Mesenchymal stem cell (in vitro differentiated cells and primary cell): ENCODE results near the gene ETNPPL.

Experiments
- DNase-seq: peaks from one replicate; pipeline ENCODE4 v3.0.0-alpha.2; 2013
- H2AFZ ChIP-seq: one replicate; pipeline ENCODE4 v1.6.1; 2013; ENCODE audit warnings: low read depth, mild to moderate bottlenecking, control low read depth, inconsistent platforms, low read length, moderate library complexity
- H2AK5ac ChIP-seq: 2 replicates; pipeline ENCODE4 v1.6.1; 2013; ENCODE audit warnings: low read length, moderate library complexity, mild to moderate bottlenecking, inconsistent platforms; ENCODE audit not compliant: severe bottlenecking
- H2BK120ac ChIP-seq: one replicate; pipeline ENCODE4 v1.6.1; 2013; ENCODE audit warnings: low read depth, mild to moderate bottlenecking, inconsistent platforms, low read length, moderate library complexity
- H2BK12ac ChIP-seq, 2 experiments: one replicate each; pipeline ENCODE4 v1.6.1; 2013; ENCODE audit warnings: inconsistent platforms in 2 of 2, low read length in 2 of 2, mild to moderate bottlenecking in 2 of 2, moderate library complexity in 2 of 2, control low read depth in 1 of 2
- H2BK15ac ChIP-seq: one replicate; pipeline ENCODE4 v1.6.1; 2013; ENCODE audit warnings: mild to moderate bottlenecking, low read depth, inconsistent platforms; ENCODE audit not compliant: poor library complexity, severe bottlenecking
- H2BK5ac ChIP-seq: 2 replicates; pipeline ENCODE4 v1.6.1; 2013; ENCODE audit warnings: low read depth, mild to moderate bottlenecking, low read length, control low read depth, inconsistent platforms; ENCODE audit not compliant: poor library complexity, severe bottlenecking
- H3K14ac ChIP-seq, 2 experiments: one replicate each; pipeline ENCODE4 v1.6.1; 2013; ENCODE audit warnings: inconsistent platforms in 2 of 2, low read length in 2 of 2, control low read depth in 1 of 2, mild to moderate bottlenecking in 1 of 2, moderate library complexity in 1 of 2
- H3K18ac ChIP-seq, 2 experiments: one replicate each; pipeline ENCODE4 v1.6.1; 2013; ENCODE audit warnings: inconsistent platforms in 2 of 2, low read length in 2 of 2, control low read depth in 1 of 2, low read depth in 1 of 2, mild to moderate bottlenecking in 1 of 2
- H3K23ac ChIP-seq, 2 experiments: one replicate each; pipeline ENCODE4 v1.6.1; 2013; ENCODE audit warnings: inconsistent platforms in 2 of 2, low read length in 2 of 2, mild to moderate bottlenecking in 2 of 2, moderate library complexity in 2 of 2, control low read depth in 1 of 2
- H3K27ac ChIP-seq: 2 replicates; pipeline ENCODE4 v1.5.1; 2013; ENCODE audit warnings: mild to moderate bottlenecking, moderate library complexity, low read length, control low read depth, inconsistent platforms; ENCODE audit not compliant: poor library complexity, severe bottlenecking
- H3K27me3 ChIP-seq, 2 experiments: 2 replicates each; pipeline versions ENCODE4 v1.6.1 to v1.7.0; 2013; ENCODE audit warnings: low read length in 2 of 2, mild to moderate bottlenecking in 2 of 2, moderate library complexity in 2 of 2, control low read depth in 1 of 2, inconsistent platforms in 1 of 2; ENCODE audit not compliant: control insufficient read depth in 1 of 2, insufficient read depth in 1 of 2
- H3K36me3 ChIP-seq, 2 experiments: 2 replicates each; pipeline versions ENCODE4 v1.6.1 to v1.7.0; 2013; ENCODE audit warnings: low read length in 2 of 2, control low read depth in 1 of 2, inconsistent platforms in 1 of 2, low read depth in 1 of 2, mild to moderate bottlenecking in 1 of 2; ENCODE audit not compliant: insufficient read depth in 2 of 2, control insufficient read depth in 1 of 2
- H3K4ac ChIP-seq, 2 experiments: one replicate each; pipeline ENCODE4 v1.6.1; 2013; ENCODE audit warnings: inconsistent platforms in 2 of 2, low read length in 2 of 2, mild to moderate bottlenecking in 2 of 2, moderate library complexity in 2 of 2, control low read depth in 1 of 2, low read depth in 1 of 2
- H3K4me1 ChIP-seq: 2 replicates; pipeline ENCODE4 v1.6.1; 2013; ENCODE audit warnings: low read depth, low read length, control low read depth; ENCODE audit not compliant: control insufficient read depth, insufficient read depth
- H3K4me2 ChIP-seq: 2 replicates; pipeline ENCODE4 v1.6.1; 2013; ENCODE audit warnings: low read length, mild to moderate bottlenecking, inconsistent platforms; ENCODE audit not compliant: poor library complexity, severe bottlenecking
- H3K4me3 ChIP-seq, 2 experiments: 2 replicates each; pipeline versions ENCODE4 v1.5.1 to v1.7.0; 2013; ENCODE audit warnings: low read length in 2 of 2, mild to moderate bottlenecking in 2 of 2, control low read depth in 1 of 2, low read depth in 1 of 2; ENCODE audit not compliant: insufficient read depth in 1 of 2
- H3K79me1 ChIP-seq: replicated peaks from 2 replicates; pipeline ENCODE4 v1.6.1; 2013; ENCODE audit warnings: mild to moderate bottlenecking, control low read depth, low read length, inconsistent platforms; ENCODE audit not compliant: poor library complexity, severe bottlenecking
- H3K9ac ChIP-seq: 2 replicates; pipeline ENCODE4 v1.7.0; 2013; ENCODE audit warnings: mild to moderate bottlenecking, low read length, moderate library complexity
- H3K9me3 ChIP-seq: 2 replicates; pipeline ENCODE4 v1.7.0; 2013; ENCODE audit warnings: mild to moderate bottlenecking, low read length; ENCODE audit not compliant: control insufficient read depth
- H4K8ac ChIP-seq: one replicate; pipeline ENCODE4 v1.6.1; 2013; ENCODE audit warnings: inconsistent platforms, mild to moderate bottlenecking, low read length, moderate library complexity
- H4K91ac ChIP-seq: one replicate; pipeline ENCODE4 v1.6.1; 2013; ENCODE audit warnings: mild to moderate bottlenecking, low read length, inconsistent platforms
- WGBS: methylation state at CpG from one replicate; pipeline ENCODE4 v1.1.7; 2013; ENCODE audit warnings: mixed read lengths; 5-methylcytosine and 5-hydroxymethylcytosine counted together

The ETNPPL gene

GRCh38 chr4:108742451-108743420, 20.1 kb downstream of the ETNPPL start:
- DNase-seq = no peak
- no peak overlapping the region for H3K9ac ChIP-seq
- no peaks in the 10 kb centered on the region for H3K79me1 ChIP-seq
- H3K4me3 ChIP-seq = no peak overlapping the region
- H4K8ac ChIP-seq = peak overlapping the region; percentile 19
- no peak overlapping the region for H3K18ac ChIP-seq
- no peaks in the 10 kb centered on the region for H3K36me3 ChIP-seq
- H2BK120ac ChIP-seq = no peak overlapping the region
- H3K4me1 ChIP-seq = no peaks in the 10 kb centered on the region
- no peak overlapping the region for H3K14ac ChIP-seq
- no peak overlapping the region for H3K4me2 ChIP-seq
- no peak overlapping the region for H3K23ac ChIP-seq
- H2AK5ac ChIP-seq = no peak overlapping the region
- H3K27ac ChIP-seq = no peak overlapping the region
- H3K4ac ChIP-seq = no peak overlapping the region
- H4K91ac ChIP-seq = no peak overlapping the region
- peaks cover 0 to 5% of the 10 kb centered on the region in 2 experiments for H3K27me3 ChIP-seq
- no peak overlapping the region for H2BK5ac ChIP-seq
- H3K9me3 ChIP-seq = no peaks in the 10 kb centered on the region
- 89% methylated on average over 12 of the region's 13 CpGs for WGBS
- no peak overlapping the region for H2BK15ac ChIP-seq
- no peak overlapping the region for H2BK12ac ChIP-seq
- H2AFZ ChIP-seq = no peak overlapping the region

GRCh38 chr4:108738003-108738706, 24.7 kb downstream of the ETNPPL start:
- no peaks in the 10 kb centered on the region for H3K4me1 ChIP-seq

GRCh38 chr4:108731006-108731405, 31.8 kb downstream of the ETNPPL start:
- Histone ChIP-seq H3K79me1 (no peaks in the 10 kb centered on the region), H2BK12ac (no peak overlapping the region), H2BK15ac (no peak overlapping the region), H3K36me3 (no peaks in the 10 kb centered on the region), H2AFZ (no peak overlapping the region), H3K18ac (no peak overlapping the region), H3K4me2 (no peak overlapping the region), H2BK5ac (no peak overlapping the region), H4K91ac (no peak overlapping the region), H2AK5ac (no peak overlapping the region), H3K27me3 (no peaks in the 10 kb centered on the region), H3K14ac (no peak overlapping the region), H3K4me3 (no peak overlapping the region), H3K4ac (no peak overlapping the region), H4K8ac (no peak overlapping the region), H2BK120ac (no peak overlapping the region), H3K9me3 (peaks cover 12% of the 10 kb centered on the region), H3K27ac (no peak overlapping the region), H3K23ac (no peak overlapping the region), H3K9ac (no peak overlapping the region), H3K4me1 (no peaks in the 10 kb centered on the region)
- DNase-seq = no peak
- 92% methylated on average over 1 of the region's 3 CpGs for WGBS

More at GRCh38 chr4:108738003-108738706, 24.7 kb downstream of the ETNPPL start:
- Histone ChIP-seq H3K4me3 (no peak overlapping the region), H3K4me2 (no peak overlapping the region), H3K9ac (no peak overlapping the region), H3K36me3 (no peaks in the 10 kb centered on the region), H3K27ac (no peak overlapping the region), H4K91ac (no peak overlapping the region), H2AFZ (no peak overlapping the region), H4K8ac (peak overlapping the region; percentile 6), H2BK5ac (no peak overlapping the region), H2BK12ac (no peak overlapping the region), H3K14ac (no peak overlapping the region), H3K27me3 (peaks cover 0 to 5% of the 10 kb centered on the region in 2 experiments), H3K23ac (no peak overlapping the region), H2AK5ac (no peak overlapping the region), H3K79me1 (no peaks in the 10 kb centered on the region), H3K18ac (no peak overlapping the region), H2BK120ac (no peak overlapping the region), H3K9me3 (no peaks in the 10 kb centered on the region), H2BK15ac (no peak overlapping the region), H3K4ac (no peak overlapping the region)
- WGBS = 88% methylated on average over 1 of the region's 2 CpGs
- peak; percentile 21 for DNase-seq

GRCh38 chr4:108730579-108730978, 32.3 kb downstream of the ETNPPL start:
- DNase-seq = peak; percentile 22
- Histone ChIP-seq H3K23ac (no peak overlapping the region), H3K9me3 (peaks cover 15% of the 10 kb centered on the region), H3K4me1 (no peaks in the 10 kb centered on the region), H4K91ac (no peak overlapping the region), H3K27ac (no peak overlapping the region), H3K4me2 (no peak overlapping the region), H3K9ac (no peak overlapping the region), H2BK12ac (no peak overlapping the region), H2AFZ (no peak overlapping the region), H2BK15ac (no peak overlapping the region), H2AK5ac (no peak overlapping the region), H3K79me1 (no peaks in the 10 kb centered on the region), H3K27me3 (no peaks in the 10 kb centered on the region), H3K14ac (no peak overlapping the region), H2BK120ac (no peak overlapping the region), H2BK5ac (no peak overlapping the region), H3K36me3 (no peaks in the 10 kb centered on the region), H3K18ac (no peak overlapping the region), H3K4me3 (no peak overlapping the region), H4K8ac (no peak overlapping the region), H3K4ac (no peak overlapping the region)
- WGBS = 43% methylated on average over 1 of the region's 1 CpG
